Measurements from ENCODE around the gene TXLNG.
A peak's percentile ranks its signal among the peaks of the same experiment; 100 is the strongest.

Gene TXLNG

GRCh38 chrX:16869393-16870094 is 83.3 kb downstream of the TXLNG start:
- DNase-seq (ENCODE audit: low read depth) = no peak
- H3K4me3 ChIP-seq (ENCODE audit: control insufficient read depth, low read depth, low read length) = peak overlapping the region; percentile 78
- TF ChIP-seq CTCF (conservative IDR thresholded peaks at IDR 0.05; ENCODE audit: control insufficient read depth, insufficient read depth, low read depth, low read length) = no peak

- DNase-seq (ENCODE audit: low read depth) = peak; percentile 90
Measured at GRCh38 chrX:16870095-16870861, 84.0 kb downstream of the TXLNG start, which contains the start of gene RBBP7. TSS of gene RBBP7 (minus strand) at chrX:16870362. CDS start at chrX:16870053, 309 bp downstream.

GRCh38 chrX:16870862-16871815 is 84.9 kb downstream of the TXLNG start:
- peak overlapping the region; percentile 55 for H3K4me3 ChIP-seq (ENCODE audit: control insufficient read depth, low read depth, low read length)
- no peak for DNase-seq (ENCODE audit: low read depth)
- no peak for TF ChIP-seq CTCF (conservative IDR thresholded peaks at IDR 0.05; ENCODE audit: control insufficient read depth, insufficient read depth, low read depth, low read length)

More at GRCh38 chrX:16870095-16870861, 84.0 kb downstream of the TXLNG start, which contains the start of gene RBBP7:
- TF ChIP-seq CTCF (conservative IDR thresholded peaks at IDR 0.05; ENCODE audit: control insufficient read depth, insufficient read depth, low read depth, low read length) = no peak
- peak within 1 kb of the TSS; percentile 78 for H3K4me3 ChIP-seq (ENCODE audit: control insufficient read depth, low read depth, low read length)

- TF ChIP-seq CTCF (conservative IDR thresholded peaks at IDR 0.05; ENCODE audit: control insufficient read depth, insufficient read depth, low read depth, low read length) = no peak
- no peak overlapping the region for H3K4me3 ChIP-seq (ENCODE audit: control insufficient read depth, low read depth, low read length)
- DNase-seq (ENCODE audit: low read depth) = no peak
Measured at GRCh38 chrX:16873106-16873505, 86.8 kb downstream of the TXLNG start.

GRCh38 chrX:16874458-16875095 is 88.3 kb downstream of the TXLNG start:
- H3K4me3 ChIP-seq (ENCODE audit: control insufficient read depth, low read depth, low read length) = no peak overlapping the region
- TF ChIP-seq CTCF (conservative IDR thresholded peaks at IDR 0.05; ENCODE audit: control insufficient read depth, insufficient read depth, low read depth, low read length) = no peak
- DNase-seq (ENCODE audit: low read depth) = no peak

- no peak for DNase-seq (ENCODE audit: low read depth)
- H3K4me3 ChIP-seq (ENCODE audit: control insufficient read depth, low read depth, low read length) = no peak overlapping the region
- no peak for TF ChIP-seq CTCF (conservative IDR thresholded peaks at IDR 0.05; ENCODE audit: control insufficient read depth, insufficient read depth, low read depth, low read length)
Measured at GRCh38 chrX:16876696-16877095, 90.4 kb downstream of the TXLNG start.

All from fibroblast of mammary gland (primary cell).